ENCODE data around the gene UPK3A. TPM values are rescaled to one million over a fixed set of nuclear protein-coding genes. Genes with fewer than 3 reads are reported as not detected.

Gene UPK3A
- total and polyA plus RNA-seq, 10 of the 15 experiments (the other 5 are each of a cell fraction or from before 2014, with no cell fraction given), result not detected

- TF ChIP-seq ZBTB40 (IDR thresholded peaks at IDR 0.05; ENCODE audit: borderline replicate concordance), result peak; percentile 45; the same call in 1 of the 2 replicates
- peak; percentile 16 for TF ChIP-seq SMAD1 (IDR thresholded peaks at IDR 0.05; ENCODE audit: low read depth, partially characterized antibody)
- 0 out of 2 replicates have a peak, but pooled peaks have one; percentile 8 for TF ChIP-seq DPF2 (IDR thresholded peaks at IDR 0.05)
- 0 out of 2 replicates have a peak, but pooled peaks have one; percentile 20 for TF ChIP-seq ATF7 (IDR thresholded peaks at IDR 0.05; ENCODE audit: low read depth)
- TF ChIP-seq CHD4 (IDR thresholded peaks at IDR 0.05), result no peak
- TF ChIP-seq IKZF2 (IDR thresholded peaks at IDR 0.05), result 0 out of 4 replicates have a peak, but pooled peaks of 1 of the 2 experiments have one; percentile 15
- TF ChIP-seq BHLHE40 (IDR thresholded peaks at IDR 0.05; ENCODE audit: borderline replicate concordance in 1 of 2, low read depth in 2 of 2, low read length in 1 of 2), result peak; percentile 25 to 63; a peak in 1 of 4 replicates
- TF ChIP-seq CBFB (IDR thresholded peaks at IDR 0.05; ENCODE audit: low read depth), result 0 out of 2 replicates have a peak, but pooled peaks have one; percentile 45
- no peak for TF ChIP-seq SKIL (IDR thresholded peaks at IDR 0.05; ENCODE audit: low read depth, poor library complexity, severe bottlenecking)
- TF ChIP-seq SPI1 (IDR thresholded peaks at IDR 0.05; ENCODE audit: borderline replicate concordance, insufficient read depth, low read depth, low read length), result no peak
- TF ChIP-seq PKNOX1 (IDR thresholded peaks at IDR 0.05), result peak; percentile 71; the same call in 1 of the 2 replicates
- no peak for TF ChIP-seq RELA (IDR thresholded peaks at IDR 0.05; ENCODE audit: borderline replicate concordance, partially characterized antibody)
- TF ChIP-seq EGR1 (IDR thresholded peaks at IDR 0.05; ENCODE audit: borderline replicate concordance in 1 of 2, low read depth in 2 of 2, low read length in 2 of 2), result peak in 1 of 2 experiments; percentile 61; a peak in 2 of 3 replicates
- TF ChIP-seq IRF5 (IDR thresholded peaks at IDR 0.05; ENCODE audit: borderline replicate concordance), result no peak
- no peak for TF ChIP-seq ZNF384 (IDR thresholded peaks at IDR 0.05; ENCODE audit: borderline replicate concordance, low read depth, low read length)
- no peak for TF ChIP-seq RBBP5 (conservative IDR thresholded peaks at IDR 0.05)
- 0 out of 2 replicates have a peak, but pooled peaks have one; percentile 26 for TF ChIP-seq SMARCA5 (IDR thresholded peaks at IDR 0.05)
- no peak for TF ChIP-seq ZNF24 (IDR thresholded peaks at IDR 0.05)
- no peak for TF ChIP-seq CREM (IDR thresholded peaks at IDR 0.05; ENCODE audit: low read depth)
- TF ChIP-seq KLF5 (IDR thresholded peaks at IDR 0.05; ENCODE audit: partially characterized antibody), result no peak
These were observed 24.2 kb downstream of the UPK3A start (continued) for GRCh38 chr22:45308957-45309421.
